Uterus (tissue), 4 donors: Measurements from ENCODE around the gene OR4K17. TPM values are rescaled to one million over a fixed set of nuclear protein-coding genes. Genes with fewer than 3 reads are reported as not detected.
"Not testable (repeated sequence)": the region's sequence is repeated elsewhere in the genome, so short reads cannot be mapped to it uniquely, and the experiment has no call there.

Experiments used
- DNase-seq, 2 donors: peaks; one replicate each; pipeline ENCODE4 v3.0.0-alpha.2; 2019 to 2020
- H3K27ac ChIP-seq, 2 donors: fragments of 200-600 bp; sonication (generic); 1 replicate in 1 of 2; 2 replicates in 1 of 2; pipeline ENCODE4 v1.5.1; 2016 to 2018
- H3K27me3 ChIP-seq, 2 donors: fragments of 200-600 bp; sonication (generic); one replicate each; pipeline ENCODE4 v1.5.1; 2018 to 2019; ENCODE audit warnings: control low read depth in 1 of 2
- H3K36me3 ChIP-seq, 2 donors: fragments of 200-600 bp; sonication (generic); one replicate each; pipeline ENCODE4 v1.5.1; 2019; ENCODE audit warnings: control low read depth in 1 of 2
- H3K4me1 ChIP-seq, 2 donors: fragments of 200-600 bp; sonication (generic); one replicate each; pipeline ENCODE4 v1.5.1; 2018 to 2019; ENCODE audit warnings: control low read depth in 1 of 2
- H3K4me3 ChIP-seq, 2 donors: fragments of 200-600 bp; sonication (generic); 1 replicate in 1 of 2; 2 replicates in 1 of 2; pipeline ENCODE4 v1.5.1; 2018 to 2019; ENCODE audit warnings: mild to moderate bottlenecking in 1 of 2
- H3K9me3 ChIP-seq, 2 donors: fragments of 200-600 bp; sonication (generic); one replicate each; pipeline ENCODE4 v1.5.1; 2019; ENCODE audit warnings: control low read depth in 1 of 2
- CTCF ChIP-seq, 4 experiments: fragments of 200-600 bp in 2 of 4; fragments of 450-650 bp in 2 of 4; sonication (generic) in 2 of 4; IDR thresholded peaks; one replicate each; pipeline ENCODE4 v1.5.1; 2016 to 2019; ENCODE audit warnings: antibody characterized with exemption in 4 of 4, mild to moderate bottlenecking in 2 of 4, moderate library complexity in 1 of 4
- POLR2A ChIP-seq, 2 donors: fragments of 450-650 bp; IDR thresholded peaks; one replicate each; pipeline ENCODE4 v1.6.1; 2016; ENCODE audit warnings: antibody characterized with exemption in 2 of 2, mild to moderate bottlenecking in 1 of 2, moderate library complexity in 1 of 2
- intact Hi-C: fragments of 100-400 bp; cut with DNase I; formaldehyde crosslinking; loops from one replicate; pipeline ENCODE4 v1.15.1; 2023; ENCODE audit warnings: low total_unique reads
- small RNA-seq: library from RNA; depleted of rRNA; stranded (forward); fragments of <200 nt; gene quantifications from one replicate; pipeline ENCODE3, GENCODE V24; 2016
- total RNA-seq, 4 donors: library from RNA; depleted of rRNA in 3 of 4; stranded (reverse); fragments of >200 nt in 3 of 4; gene quantifications; one replicate each; pipeline versions ENCODE4 v1.1.0 to v1.2.4, GENCODE V29; 2014 to 2023
- donor health status: DM: yes; HTN: yes; CAD: no.

OR4K17 gene
- total RNA-seq, 4 donors from 2014 or later: not detected

GRCh38 chr14:20167091-20167490 lies 56.6 kb downstream of the OR4K17 start:
- no peaks in the 10 kb centered on the region for H3K27me3 ChIP-seq
- DNase-seq: no peak
- no peak overlapping the region for H3K4me3 ChIP-seq
- H3K9me3 ChIP-seq: no peaks in the 10 kb centered on the region
- H3K27ac ChIP-seq: no peak overlapping the region
- H3K36me3 ChIP-seq: no peaks in the 10 kb centered on the region
- intact Hi-C loops: no loop called here
- TF ChIP-seq POLR2A (IDR thresholded peaks at IDR 0.05) (no peak), CTCF (IDR thresholded peaks at IDR 0.05) (no peak)
- no peaks in the 10 kb centered on the region for H3K4me1 ChIP-seq

- H3K27ac ChIP-seq, DNase-seq, H3K9me3 ChIP-seq, H3K4me3 ChIP-seq, H3K27me3 ChIP-seq, H3K4me1 ChIP-seq, intact Hi-C loops, H3K36me3 ChIP-seq: not testable (repeated sequence)
Measured at GRCh38 chr14:20169852-20170251, 59.3 kb downstream of the OR4K17 start.

Small RNA genes within 50 kb of the gene (small RNA-seq; reads per million reads assigned to genes)
- gene RNA5SP380: not detected

Other genes starting within 250 kb of the OR4K17 start
- not detected for gene OR4K2, start 235.6 kb upstream of the OR4K17 start, total RNA-seq
- not detected for gene OR4K5, start 190.1 kb upstream of the OR4K17 start, total RNA-seq
- gene OR4K1, start 179.8 kb upstream of the OR4K17 start, total RNA-seq: not detected
- gene OR4K15, start 135.1 kb upstream of the OR4K17 start, total RNA-seq: not detected
- gene OR4Q2, start 108.6 kb upstream of the OR4K17 start, total RNA-seq: not detected
- not detected for gene OR4K14, start 91.4 kb upstream of the OR4K17 start, total RNA-seq
- gene OR4K13, start 74.7 kb upstream of the OR4K17 start, total RNA-seq: not detected
- not detected for gene OR4L1, start 50.7 kb upstream of the OR4K17 start, total RNA-seq
- gene OR4N5, start 28.1 kb downstream of the OR4K17 start, total RNA-seq: not detected
- gene OR11G2, start 80.2 kb downstream of the OR4K17 start, total RNA-seq: not detected
- gene OR11H6, start 113.0 kb downstream of the OR4K17 start, total RNA-seq: not detected
- not detected for gene OR11H7, start 118.2 kb downstream of the OR4K17 start, total RNA-seq
- gene OR11H4, start 128.5 kb downstream of the OR4K17 start, total RNA-seq: not detected
- gene TTC5, start 195.2 kb downstream of the OR4K17 start, total RNA-seq: 10 to 100 TPM in 3 of 4 donors, 1 to 10 TPM in 1; 6.5 to 43.8 (median 17.7) TPM
- 100 to 1,000 TPM in 1 of 4 donors, 10 to 100 TPM in 3; 45.1 to 118 (median 60.4) TPM for gene CCNB1IP1, start 222.5 kb downstream of the OR4K17 start, total RNA-seq
- 10 to 100 TPM in 3 of 4 donors, 1 to 10 TPM in 1; 1.8 to 22.5 (median 16.0) TPM for gene PARP2, start 232.9 kb downstream of the OR4K17 start, total RNA-seq